NOMO-1 treated with dmso at 0.1 percent for 144 hours (cell line): Measurements from ENCODE around the gene FAM9C.
A peak's percentile ranks its signal among the peaks of the same experiment; 100 is the strongest.
"Not testable (repeated sequence)": the region's sequence is repeated elsewhere in the genome, so short reads cannot be mapped to it uniquely, and the experiment has no call there.

Experiments used
- DNase-seq: peaks from one replicate; lab custom pipeline; 2025; ENCODE audit not compliant: unreplicated experiment; lab: John Stamatoyannopoulos, UW

The FAM9C gene

GRCh38 chrX:13076176-13076961 is 31.9 kb upstream of the FAM9C start:
- no peak for DNase-seq

GRCh38 chrX:13074297-13075262 is 30.2 kb upstream of the FAM9C start:
- no peak for DNase-seq

GRCh38 chrX:13069771-13070416 is 25.5 kb upstream of the FAM9C start:
- no peak for DNase-seq

- DNase-seq = no peak
These were observed 24.2 kb upstream of the FAM9C start for GRCh38 chrX:13068651-13069050.

GRCh38 chrX:13067773-13068172 is 23.4 kb upstream of the FAM9C start:
- DNase-seq = no peak

- no peak for DNase-seq
These were observed 22.0 kb upstream of the FAM9C start for GRCh38 chrX:13066391-13066790.

GRCh38 chrX:13064599-13065143 is 20.3 kb upstream of the FAM9C start:
- DNase-seq = no peak

- DNase-seq = not testable (repeated sequence)
These were observed 18.7 kb upstream of the FAM9C start for GRCh38 chrX:13063124-13063523.

- DNase-seq = not testable (repeated sequence)
These were observed 17.9 kb upstream of the FAM9C start for GRCh38 chrX:13062331-13062730.

- DNase-seq = not testable (repeated sequence)
These were observed 16.8 kb upstream of the FAM9C start for GRCh38 chrX:13061215-13061708.

GRCh38 chrX:13059637-13060499 is 15.4 kb upstream of the FAM9C start:
- DNase-seq = no peak

- no peak for DNase-seq
These were observed 11.1 kb upstream of the FAM9C start for GRCh38 chrX:13055486-13055885.

- no peak for DNase-seq
These were observed 8.8 kb upstream of the FAM9C start for GRCh38 chrX:13053171-13053570.

GRCh38 chrX:13051529-13052172 is 7.2 kb upstream of the FAM9C start:
- peak; percentile 17 for DNase-seq

- DNase-seq = no peak
These were observed 6.7 kb upstream of the FAM9C start for GRCh38 chrX:13051167-13051528.

- DNase-seq = no peak
These were observed 5.7 kb upstream of the FAM9C start for GRCh38 chrX:13050151-13050550.

GRCh38 chrX:13048280-13048679 is 3.9 kb upstream of the FAM9C start:
- no peak for DNase-seq

GRCh38 chrX:13047759-13048158 is 3.3 kb upstream of the FAM9C start:
- DNase-seq = no peak

- DNase-seq = no peak
These were observed 1.9 kb upstream of the FAM9C start for GRCh38 chrX:13046141-13046855.
